ENCODE measurements around the gene SWAP70.

SWAP70 gene

GRCh38 chr11:9665749-9666148 lies 1.9 kb downstream of the SWAP70 start:
- Histone ChIP-seq H3K4me3 (ENCODE audit: low read depth in 1 of 2, low read length in 2 of 2) (no peak overlapping the region), H3K27ac (ENCODE audit: low read depth, low read length) (no peak overlapping the region), H3K4me1 (ENCODE audit: control insufficient read depth in 1 of 2, insufficient read depth in 2 of 2, low read length in 2 of 2) (peaks cover 4 to 6% of the 10 kb centered on the region in 2 donors), H3K9ac (ENCODE audit: low read depth in 1 of 2, low read length in 2 of 2) (no peak overlapping the region), H3K36me3 (ENCODE audit: control insufficient read depth in 1 of 2, insufficient read depth in 2 of 2, low read length in 2 of 2) (no peaks in the 10 kb centered on the region), H3K9me3 (ENCODE audit: control insufficient read depth in 1 of 2, low read length in 2 of 2) (peaks cover 0 to 3% of the 10 kb centered on the region in 2 donors), H3K27me3 (ENCODE audit: control insufficient read depth in 1 of 2, insufficient read depth in 2 of 2, low read length in 2 of 2) (no peaks in the 10 kb centered on the region)

DNA sequence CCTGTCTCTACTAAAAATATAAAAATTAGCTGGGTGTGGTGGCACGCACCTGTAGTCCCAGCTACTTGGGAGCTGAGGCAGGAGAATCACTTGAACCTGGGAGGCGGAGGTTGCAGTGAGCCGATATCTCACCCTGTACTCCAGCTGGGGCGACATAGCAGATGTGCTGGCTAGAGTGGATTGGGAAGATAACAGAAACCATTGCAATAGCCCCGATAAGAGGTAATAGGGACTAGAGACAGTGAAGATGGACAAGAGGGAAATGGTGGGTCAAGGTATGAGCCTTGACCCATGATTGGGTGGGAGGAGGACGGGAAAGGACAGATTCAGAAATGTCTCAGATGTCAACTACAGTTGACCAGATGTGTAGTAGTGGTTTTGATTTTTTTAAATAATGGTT lies 6.1 kb downstream of the SWAP70 start:
- peaks cover 0 to 3% of the 10 kb centered on the region in 2 donors for H3K9me3 ChIP-seq (ENCODE audit: control insufficient read depth in 1 of 2, low read length in 2 of 2)
- no peak overlapping the region for H3K27ac ChIP-seq (ENCODE audit: low read depth, low read length)
- no peak overlapping the region for H3K4me3 ChIP-seq (ENCODE audit: low read depth in 1 of 2, low read length in 2 of 2)
- no peaks in the 10 kb centered on the region for H3K36me3 ChIP-seq (ENCODE audit: control insufficient read depth in 1 of 2, insufficient read depth in 2 of 2, low read length in 2 of 2)
- no peaks in the 10 kb centered on the region for H3K4me1 ChIP-seq (ENCODE audit: control insufficient read depth in 1 of 2, insufficient read depth in 2 of 2, low read length in 2 of 2)
- no peaks in the 10 kb centered on the region for H3K27me3 ChIP-seq (ENCODE audit: control insufficient read depth in 1 of 2, insufficient read depth in 2 of 2, low read length in 2 of 2)
- no peak overlapping the region for H3K9ac ChIP-seq (ENCODE audit: low read depth in 1 of 2, low read length in 2 of 2)

DNA sequence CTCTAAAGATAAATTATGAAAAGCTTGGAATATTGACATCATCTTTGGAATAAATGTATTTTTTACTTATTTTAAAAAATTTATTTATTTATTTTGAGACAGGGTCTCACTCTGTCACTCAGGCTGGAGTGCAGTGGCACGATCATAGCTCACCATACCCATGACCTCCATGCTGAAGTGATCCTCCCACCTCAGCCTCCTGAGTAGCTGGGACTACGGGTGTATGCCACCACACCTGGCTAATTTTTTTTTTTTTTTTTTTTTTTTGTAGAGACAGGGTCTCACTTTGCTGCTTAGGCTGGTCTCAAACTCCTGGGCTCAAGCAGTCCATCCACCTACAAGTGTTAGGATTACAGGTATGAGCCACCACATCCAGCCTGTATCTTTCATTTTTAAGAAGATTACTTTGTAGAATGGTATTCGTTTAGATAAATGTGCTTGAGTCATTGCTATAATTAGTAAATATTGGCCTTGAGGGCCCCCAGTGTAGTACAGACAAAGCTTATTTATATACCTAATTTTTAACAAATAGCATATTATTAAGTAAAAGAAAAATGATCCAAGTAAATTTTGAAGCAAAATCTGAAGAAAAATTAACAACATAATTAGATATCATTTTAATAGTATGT lies 8.5 kb downstream of the SWAP70 start:
- H3K36me3 ChIP-seq (ENCODE audit: control insufficient read depth in 1 of 2, insufficient read depth in 2 of 2, low read length in 2 of 2), result no peaks in the 10 kb centered on the region
- H3K9me3 ChIP-seq (ENCODE audit: control insufficient read depth in 1 of 2, low read length in 2 of 2), result no peaks in the 10 kb centered on the region
- no peaks in the 10 kb centered on the region for H3K4me1 ChIP-seq (ENCODE audit: control insufficient read depth in 1 of 2, insufficient read depth in 2 of 2, low read length in 2 of 2)
- H3K27ac ChIP-seq (ENCODE audit: low read depth, low read length), result no peak overlapping the region
- no peak overlapping the region for H3K4me3 ChIP-seq (ENCODE audit: low read depth in 1 of 2, low read length in 2 of 2)
- H3K27me3 ChIP-seq (ENCODE audit: control insufficient read depth in 1 of 2, insufficient read depth in 2 of 2, low read length in 2 of 2), result no peaks in the 10 kb centered on the region
- no peak overlapping the region for H3K9ac ChIP-seq (ENCODE audit: low read depth in 1 of 2, low read length in 2 of 2)

DNA sequence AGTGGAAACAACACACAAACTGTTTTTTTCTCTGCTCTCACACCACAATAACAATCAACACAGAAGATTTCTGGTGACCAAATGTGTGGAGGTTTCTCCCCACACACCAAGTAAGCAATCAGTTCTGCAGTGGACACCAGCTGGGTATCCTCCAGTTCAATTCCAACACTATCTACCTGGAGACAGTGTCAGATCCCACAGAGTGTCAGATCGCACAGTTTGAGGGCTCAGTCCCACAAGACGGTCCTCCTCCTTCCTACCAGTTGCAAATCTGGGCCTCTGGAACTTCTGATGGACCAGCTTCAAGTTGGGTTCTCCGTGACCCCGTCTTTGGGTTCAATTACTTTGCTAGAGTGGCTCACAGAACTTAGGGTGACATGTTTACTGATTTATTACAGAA lies 9.0 kb downstream of the SWAP70 start:
- Histone ChIP-seq H3K27ac (ENCODE audit: low read depth, low read length) (no peak overlapping the region), H3K4me3 (ENCODE audit: low read depth in 1 of 2, low read length in 2 of 2) (no peak overlapping the region), H3K9me3 (ENCODE audit: control insufficient read depth in 1 of 2, low read length in 2 of 2) (no peaks in the 10 kb centered on the region), H3K4me1 (ENCODE audit: control insufficient read depth in 1 of 2, insufficient read depth in 2 of 2, low read length in 2 of 2) (no peaks in the 10 kb centered on the region), H3K27me3 (ENCODE audit: control insufficient read depth in 1 of 2, insufficient read depth in 2 of 2, low read length in 2 of 2) (no peaks in the 10 kb centered on the region), H3K9ac (ENCODE audit: low read depth in 1 of 2, low read length in 2 of 2) (no peak overlapping the region), H3K36me3 (ENCODE audit: control insufficient read depth in 1 of 2, insufficient read depth in 2 of 2, low read length in 2 of 2) (no peaks in the 10 kb centered on the region)

- no peaks in the 10 kb centered on the region for H3K9me3 ChIP-seq (ENCODE audit: control insufficient read depth in 1 of 2, low read length in 2 of 2)
- no peak overlapping the region for H3K4me3 ChIP-seq (ENCODE audit: low read depth in 1 of 2, low read length in 2 of 2)
- H3K4me1 ChIP-seq (ENCODE audit: control insufficient read depth in 1 of 2, insufficient read depth in 2 of 2, low read length in 2 of 2), result no peaks in the 10 kb centered on the region
- no peak overlapping the region for H3K27ac ChIP-seq (ENCODE audit: low read depth, low read length)
- no peaks in the 10 kb centered on the region for H3K27me3 ChIP-seq (ENCODE audit: control insufficient read depth in 1 of 2, insufficient read depth in 2 of 2, low read length in 2 of 2)
- no peaks in the 10 kb centered on the region for H3K36me3 ChIP-seq (ENCODE audit: control insufficient read depth in 1 of 2, insufficient read depth in 2 of 2, low read length in 2 of 2)
- no peak overlapping the region for H3K9ac ChIP-seq (ENCODE audit: low read depth in 1 of 2, low read length in 2 of 2)
These were observed 11.8 kb downstream of the SWAP70 start for GRCh38 chr11:9675691-9676090.

- Histone ChIP-seq H3K27me3 (ENCODE audit: control insufficient read depth in 1 of 2, insufficient read depth in 2 of 2, low read length in 2 of 2) (no peaks in the 10 kb centered on the region), H3K9me3 (ENCODE audit: control insufficient read depth in 1 of 2, low read length in 2 of 2) (no peaks in the 10 kb centered on the region), H3K4me3 (ENCODE audit: low read depth in 1 of 2, low read length in 2 of 2) (no peak overlapping the region), H3K9ac (ENCODE audit: low read depth in 1 of 2, low read length in 2 of 2) (no peak overlapping the region), H3K27ac (ENCODE audit: low read depth, low read length) (no peak overlapping the region), H3K36me3 (ENCODE audit: control insufficient read depth in 1 of 2, insufficient read depth in 2 of 2, low read length in 2 of 2) (no peaks in the 10 kb centered on the region), H3K4me1 (ENCODE audit: control insufficient read depth in 1 of 2, insufficient read depth in 2 of 2, low read length in 2 of 2) (peaks cover 5 to 11% of the 10 kb centered on the region in 2 donors)
These were observed 14.1 kb downstream of the SWAP70 start for GRCh38 chr11:9677951-9678350.

GRCh38 chr11:9678576-9678975 lies 14.7 kb downstream of the SWAP70 start:
- no peaks in the 10 kb centered on the region for H3K9me3 ChIP-seq (ENCODE audit: control insufficient read depth in 1 of 2, low read length in 2 of 2)
- no peaks in the 10 kb centered on the region for H3K36me3 ChIP-seq (ENCODE audit: control insufficient read depth in 1 of 2, insufficient read depth in 2 of 2, low read length in 2 of 2)
- no peak overlapping the region for H3K4me3 ChIP-seq (ENCODE audit: low read depth in 1 of 2, low read length in 2 of 2)
- H3K27ac ChIP-seq (ENCODE audit: low read depth, low read length), result no peak overlapping the region
- H3K9ac ChIP-seq (ENCODE audit: low read depth in 1 of 2, low read length in 2 of 2), result no peak overlapping the region
- no peaks in the 10 kb centered on the region for H3K27me3 ChIP-seq (ENCODE audit: control insufficient read depth in 1 of 2, insufficient read depth in 2 of 2, low read length in 2 of 2)
- peaks cover 5 to 11% of the 10 kb centered on the region in 2 donors for H3K4me1 ChIP-seq (ENCODE audit: control insufficient read depth in 1 of 2, insufficient read depth in 2 of 2, low read length in 2 of 2)

DNA sequence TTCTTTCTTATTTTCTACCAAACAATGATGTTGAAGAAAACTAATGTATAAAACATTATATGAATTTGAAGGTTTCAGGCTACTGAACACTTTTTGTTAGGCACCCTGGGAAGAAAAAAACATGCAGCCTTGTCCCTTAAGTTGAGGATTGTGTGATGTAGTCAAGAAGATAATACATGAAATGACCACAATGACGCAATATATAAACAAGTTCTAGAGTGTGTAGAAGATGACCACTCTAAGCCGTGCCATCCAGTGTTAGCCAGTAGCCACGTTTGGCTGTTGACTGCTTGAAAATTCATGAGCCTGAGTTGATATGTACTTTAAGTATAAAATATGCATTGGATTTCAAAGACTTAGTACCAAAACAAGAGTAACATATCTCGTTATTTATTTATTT lies 16.2 kb downstream of the SWAP70 start:
- Histone ChIP-seq H3K27ac (ENCODE audit: low read depth, low read length) (no peak overlapping the region), H3K4me3 (ENCODE audit: low read depth in 1 of 2, low read length in 2 of 2) (no peak overlapping the region), H3K9ac (ENCODE audit: low read depth in 1 of 2, low read length in 2 of 2) (no peak overlapping the region), H3K9me3 (ENCODE audit: control insufficient read depth in 1 of 2, low read length in 2 of 2) (no peaks in the 10 kb centered on the region), H3K4me1 (ENCODE audit: control insufficient read depth in 1 of 2, insufficient read depth in 2 of 2, low read length in 2 of 2) (peaks cover 5 to 11% of the 10 kb centered on the region in 2 donors), H3K36me3 (ENCODE audit: control insufficient read depth in 1 of 2, insufficient read depth in 2 of 2, low read length in 2 of 2) (no peaks in the 10 kb centered on the region), H3K27me3 (ENCODE audit: control insufficient read depth in 1 of 2, insufficient read depth in 2 of 2, low read length in 2 of 2) (no peaks in the 10 kb centered on the region)

DNA sequence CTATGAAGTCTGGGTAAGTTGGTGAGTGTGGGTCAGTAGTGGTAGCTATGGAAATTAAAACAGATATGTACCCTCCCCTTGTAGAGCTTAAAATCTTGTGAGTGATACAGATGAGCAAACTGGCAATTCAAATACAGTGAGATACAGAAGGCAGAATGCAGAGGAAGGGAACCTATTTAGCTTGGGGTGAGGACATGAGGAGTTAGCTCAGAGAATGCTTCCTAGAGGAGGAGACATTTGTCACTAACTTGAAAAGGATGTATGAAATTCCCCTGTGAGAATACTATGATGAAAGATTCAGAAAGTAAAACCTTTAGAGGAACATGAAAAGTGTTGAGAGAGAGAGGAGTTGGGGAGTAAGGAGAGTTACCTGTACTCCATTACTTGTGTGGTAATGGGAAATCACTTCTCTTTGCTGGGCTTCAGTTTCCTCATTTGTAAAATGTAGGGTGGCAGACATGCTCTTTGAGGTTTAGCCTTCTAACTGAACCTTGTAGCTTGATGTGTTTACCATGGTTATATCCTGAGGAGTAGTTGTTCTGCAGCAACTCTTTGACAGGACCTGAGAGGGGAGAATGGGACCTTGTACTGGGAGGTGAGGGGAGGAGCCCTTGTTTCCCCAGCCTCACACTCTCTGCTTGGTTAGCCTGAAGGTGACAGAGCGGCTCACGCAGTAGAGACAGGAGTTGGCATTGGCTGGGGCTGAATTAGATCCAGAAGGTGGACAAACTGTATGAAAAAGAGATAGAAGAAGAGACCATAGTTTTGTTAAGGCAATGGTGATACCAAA lies 17.9 kb downstream of the SWAP70 start:
- H3K36me3 ChIP-seq (ENCODE audit: control insufficient read depth in 1 of 2, insufficient read depth in 2 of 2, low read length in 2 of 2), result no peaks in the 10 kb centered on the region
- H3K9me3 ChIP-seq (ENCODE audit: control insufficient read depth in 1 of 2, low read length in 2 of 2), result no peaks in the 10 kb centered on the region
- H3K27ac ChIP-seq (ENCODE audit: low read depth, low read length), result no peak overlapping the region
- H3K27me3 ChIP-seq (ENCODE audit: control insufficient read depth in 1 of 2, insufficient read depth in 2 of 2, low read length in 2 of 2), result no peaks in the 10 kb centered on the region
- no peak overlapping the region for H3K9ac ChIP-seq (ENCODE audit: low read depth in 1 of 2, low read length in 2 of 2)
- peaks cover 5 to 11% of the 10 kb centered on the region in 2 donors for H3K4me1 ChIP-seq (ENCODE audit: control insufficient read depth in 1 of 2, insufficient read depth in 2 of 2, low read length in 2 of 2)
- H3K4me3 ChIP-seq (ENCODE audit: low read depth in 1 of 2, low read length in 2 of 2), result no peak overlapping the region

DNA sequence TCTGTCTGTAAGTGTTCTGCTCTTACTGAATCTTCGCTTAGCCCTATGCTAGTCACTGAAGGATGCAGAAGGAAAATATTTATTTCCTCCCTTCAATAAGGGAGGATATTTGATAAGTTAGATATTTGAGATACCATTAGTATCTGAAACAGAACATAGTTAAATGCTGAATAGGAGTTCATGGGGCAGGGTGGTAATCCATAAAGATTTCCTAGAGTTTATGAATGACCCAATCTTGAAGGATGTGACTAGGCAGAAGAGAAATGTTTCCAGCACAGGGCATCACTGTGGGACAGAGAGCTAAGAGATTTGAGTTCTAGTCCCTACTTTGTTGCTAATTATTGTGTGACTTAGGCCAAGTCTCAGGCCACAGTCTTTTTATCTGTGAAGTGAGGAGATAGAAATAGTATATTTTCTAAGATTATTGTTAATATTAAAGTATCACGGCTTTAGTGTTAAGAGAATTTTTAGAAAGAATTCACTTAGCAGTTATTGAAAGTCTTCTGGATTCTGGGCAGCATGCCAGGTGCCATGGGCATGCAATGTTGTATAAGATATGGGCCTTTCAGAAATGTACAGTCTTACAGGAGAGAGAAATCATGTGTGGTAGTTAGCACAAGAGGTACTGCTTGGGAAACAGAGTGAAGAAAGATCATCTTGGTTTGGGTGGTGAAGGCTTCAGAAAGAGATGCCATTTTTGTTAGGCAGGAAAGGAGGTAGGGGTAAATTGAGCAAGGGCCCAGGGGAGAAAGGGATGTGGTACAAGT lies 24.0 kb downstream of the SWAP70 start:
- Histone ChIP-seq H3K27me3 (ENCODE audit: control insufficient read depth in 1 of 2, insufficient read depth in 2 of 2, low read length in 2 of 2) (no peaks in the 10 kb centered on the region), H3K27ac (ENCODE audit: low read depth, low read length) (peak overlapping the region; percentile 64), H3K4me1 (ENCODE audit: control insufficient read depth in 1 of 2, insufficient read depth in 2 of 2, low read length in 2 of 2) (peaks cover 0 to 21% of the 10 kb centered on the region in 2 donors), H3K4me3 (ENCODE audit: low read depth in 1 of 2, low read length in 2 of 2) (no peak overlapping the region), H3K9me3 (ENCODE audit: control insufficient read depth in 1 of 2, low read length in 2 of 2) (no peaks in the 10 kb centered on the region), H3K36me3 (ENCODE audit: control insufficient read depth in 1 of 2, insufficient read depth in 2 of 2, low read length in 2 of 2) (no peaks in the 10 kb centered on the region), H3K9ac (ENCODE audit: low read depth in 1 of 2, low read length in 2 of 2) (no peak overlapping the region)

Data from duodenal mucosa (tissue), 2 donors.